GM19455 (cell line): ENCODE results near the gene ATRNL1.

Experiments used
- ATAC-seq: cut with Tn5 transposase; IDR thresholded peaks from one replicate; pipeline ENCODE4 v1.9.1; 2021; ENCODE audit not compliant: unreplicated experiment

ATRNL1 gene

DNA sequence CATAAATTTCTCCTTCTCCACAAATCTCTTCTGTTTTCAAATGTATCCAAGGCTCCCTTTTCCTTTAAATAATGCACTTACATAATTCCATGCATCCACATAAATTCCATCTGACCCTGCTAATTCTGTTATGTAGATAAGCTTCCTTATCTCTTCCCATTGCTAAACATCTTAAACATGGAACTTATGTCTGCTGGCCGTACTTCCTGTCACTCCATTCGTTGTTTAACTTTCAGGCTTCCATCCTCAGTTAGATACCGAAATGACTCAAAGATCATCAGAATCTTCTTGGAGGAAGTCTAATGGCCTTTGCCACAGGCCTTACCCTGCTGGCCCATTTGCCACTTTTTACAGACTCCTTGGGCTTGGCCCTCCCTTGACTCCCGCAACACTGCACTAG is 848.9 kb downstream of the ATRNL1 start:
- ATAC-seq = no peak

GRCh38 chr10:115944538-115944937 is 851.4 kb downstream of the ATRNL1 start:
- no peak for ATAC-seq

- no peak for ATAC-seq
Measured at GRCh38 chr10:115945701-115946445, 852.7 kb downstream of the ATRNL1 start.

DNA sequence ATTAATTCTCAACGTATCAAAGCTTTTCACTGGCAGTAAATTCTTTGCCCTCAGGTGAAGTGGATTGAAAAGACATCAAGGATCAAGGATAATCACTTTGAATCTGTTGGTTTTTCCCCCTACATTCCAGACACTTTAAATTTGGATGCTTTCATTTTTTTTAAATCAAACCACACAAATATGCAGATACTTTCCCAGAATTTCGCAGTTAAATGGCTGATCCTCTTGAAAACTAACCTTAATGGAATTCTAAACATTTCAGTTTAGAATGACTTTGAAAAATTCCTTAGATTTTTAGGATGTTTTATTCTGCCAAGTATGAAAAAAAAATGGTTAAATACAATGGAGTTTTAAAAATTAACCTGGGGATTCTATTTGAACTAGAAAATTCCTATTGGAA is 853.9 kb downstream of the ATRNL1 start:
- ATAC-seq = no peak

DNA sequence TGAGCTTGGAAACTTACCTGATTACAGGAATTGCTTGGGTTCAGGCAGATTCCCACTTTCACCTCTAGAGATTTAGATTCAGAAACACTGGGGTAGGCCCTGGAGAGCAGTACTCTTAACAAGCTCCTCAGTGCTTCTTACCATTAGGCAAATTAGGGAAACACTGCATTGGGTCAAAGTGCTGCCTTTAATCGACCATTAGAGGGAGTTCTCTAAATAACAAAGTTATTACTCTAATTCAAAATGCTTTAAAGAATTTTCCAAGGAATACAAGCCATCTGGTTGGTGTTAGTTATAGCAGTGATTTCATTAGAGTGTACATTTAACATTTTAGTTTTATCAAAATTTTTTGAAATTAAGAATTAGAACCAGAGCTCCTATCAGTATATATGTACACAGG is 855.3 kb downstream of the ATRNL1 start:
- no peak for ATAC-seq

DNA sequence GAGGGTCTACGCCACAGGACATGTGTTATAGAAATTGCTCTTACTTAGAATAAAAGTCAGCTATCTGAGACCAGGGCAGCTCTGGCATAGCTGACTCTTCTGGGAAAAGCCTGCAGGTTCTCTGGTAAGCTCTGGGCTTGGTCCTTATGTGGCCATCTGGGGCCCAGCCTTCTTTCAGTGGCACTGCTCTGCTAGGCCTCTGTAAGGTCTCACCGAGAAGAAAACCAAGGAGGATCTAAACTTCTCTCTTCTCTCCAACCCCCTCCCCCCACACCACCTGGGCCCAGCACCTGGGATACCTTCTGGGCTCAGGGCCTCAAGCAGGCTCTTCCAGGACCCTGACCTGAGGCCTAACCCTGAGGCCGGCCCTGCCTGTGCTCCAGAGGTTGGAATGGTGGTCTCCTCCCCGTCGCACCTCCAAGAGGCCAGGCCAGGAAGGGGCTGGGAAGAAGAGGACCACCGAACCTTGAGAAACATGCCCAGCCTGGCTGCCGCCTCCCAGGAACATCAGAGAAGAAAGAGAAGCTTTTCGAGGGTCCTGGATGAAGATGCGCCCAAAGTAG is 856.2 kb downstream of the ATRNL1 start:
- no peak for ATAC-seq

DNA sequence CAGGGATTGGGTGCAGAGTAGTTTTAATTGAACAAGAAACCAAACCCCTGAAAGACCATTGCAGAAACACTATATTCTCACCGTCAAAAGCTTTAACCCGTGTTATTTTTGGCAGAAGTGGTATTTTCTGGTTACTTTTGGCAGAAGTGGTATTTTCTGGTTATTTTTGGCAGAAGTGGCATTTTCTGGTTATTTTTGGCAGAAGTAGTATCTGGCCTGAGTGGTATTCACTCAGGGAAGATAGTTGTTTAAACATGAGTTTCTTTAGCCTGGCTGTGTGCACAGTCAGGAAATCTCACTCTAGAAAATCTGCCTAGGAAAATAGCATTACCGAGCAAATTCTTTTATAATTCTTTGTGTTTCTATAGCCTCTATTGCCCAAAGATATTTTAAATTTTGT is 857.2 kb downstream of the ATRNL1 start:
- no peak for ATAC-seq

GRCh38 chr10:115951242-115951641 is 858.1 kb downstream of the ATRNL1 start:
- ATAC-seq = no peak

- no peak for ATAC-seq
Measured at GRCh38 chr10:115953281-115953680, 860.1 kb downstream of the ATRNL1 start.

DNA sequence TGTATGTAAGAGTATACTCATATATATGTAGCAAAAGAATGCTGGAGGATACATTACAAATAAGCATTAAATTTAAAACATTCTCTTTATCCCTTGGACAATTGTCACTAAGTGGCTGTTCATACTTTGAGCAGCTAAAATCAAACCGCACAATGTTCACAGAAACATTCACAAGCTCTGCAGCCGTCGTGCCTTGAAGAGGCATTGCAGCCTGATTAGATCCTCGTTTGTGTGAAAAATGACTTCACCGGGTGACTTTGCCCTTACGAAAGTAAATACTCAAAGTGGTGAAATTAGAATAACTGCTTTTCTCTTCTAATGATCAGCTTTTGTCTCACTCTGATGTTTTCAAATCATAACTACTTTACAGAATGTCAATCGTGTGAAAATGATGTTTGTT is 860.8 kb downstream of the ATRNL1 start:
- no peak for ATAC-seq

DNA sequence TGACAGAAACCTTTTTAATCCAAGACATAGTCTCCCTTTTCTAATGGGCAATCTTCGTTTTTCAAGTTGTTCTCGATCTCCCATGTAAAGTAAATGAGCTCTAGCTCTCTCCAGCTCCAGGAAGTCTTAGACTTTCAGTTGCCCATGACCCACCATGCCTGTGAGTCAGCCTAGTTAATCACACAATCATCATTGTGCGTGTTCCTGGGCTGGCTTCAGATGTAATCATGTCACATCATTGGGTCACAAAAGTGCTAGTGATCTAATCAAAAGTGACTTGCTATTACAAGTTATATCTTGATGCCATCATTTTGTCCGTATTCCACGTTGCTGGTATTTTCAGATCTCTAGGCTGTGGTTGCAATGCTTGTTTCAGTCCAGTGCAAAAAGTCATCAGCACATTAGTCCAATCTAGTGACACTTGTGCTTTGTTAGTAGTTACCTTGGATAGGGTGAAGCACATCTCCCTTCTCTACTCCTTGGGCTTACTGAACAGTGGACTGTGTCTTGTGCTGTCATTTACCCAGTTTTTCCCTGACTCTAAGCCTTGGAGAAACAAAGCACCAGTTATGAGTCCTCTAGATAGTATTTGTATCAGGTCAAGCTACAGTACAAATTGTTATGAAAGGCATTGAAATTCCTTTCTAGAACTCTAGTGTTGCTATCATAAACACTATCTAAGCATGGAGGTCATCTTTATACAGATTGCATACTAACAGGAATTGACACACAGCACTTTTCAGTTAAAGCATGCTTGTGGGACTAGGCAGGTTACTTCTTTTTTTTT is 863.3 kb downstream of the ATRNL1 start:
- no peak for ATAC-seq

GRCh38 chr10:115957012-115957399 is 863.8 kb downstream of the ATRNL1 start:
- ATAC-seq = no peak

- no peak for ATAC-seq
Measured at GRCh38 chr10:115957786-115958442, 864.7 kb downstream of the ATRNL1 start.

DNA sequence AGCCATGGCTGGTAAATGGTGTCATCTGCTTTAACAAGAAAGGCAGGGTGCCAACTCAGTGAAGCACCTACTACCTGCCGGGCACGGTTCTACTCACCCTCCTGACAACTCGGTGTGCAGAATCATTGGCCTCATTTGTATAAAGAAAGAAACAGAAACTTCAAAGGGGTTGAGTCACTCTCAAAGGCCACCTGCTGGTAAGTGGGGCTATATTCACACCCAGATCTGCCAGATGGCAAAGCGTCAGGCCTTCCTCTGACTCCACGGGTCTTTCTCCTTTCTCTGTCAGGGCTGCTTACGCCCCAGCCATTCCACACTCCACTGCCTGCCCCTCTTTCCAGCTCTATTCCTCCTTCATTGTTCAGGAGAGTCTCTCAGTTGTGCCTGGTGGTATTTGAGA is 870.7 kb downstream of the ATRNL1 start:
- ATAC-seq = no peak

DNA sequence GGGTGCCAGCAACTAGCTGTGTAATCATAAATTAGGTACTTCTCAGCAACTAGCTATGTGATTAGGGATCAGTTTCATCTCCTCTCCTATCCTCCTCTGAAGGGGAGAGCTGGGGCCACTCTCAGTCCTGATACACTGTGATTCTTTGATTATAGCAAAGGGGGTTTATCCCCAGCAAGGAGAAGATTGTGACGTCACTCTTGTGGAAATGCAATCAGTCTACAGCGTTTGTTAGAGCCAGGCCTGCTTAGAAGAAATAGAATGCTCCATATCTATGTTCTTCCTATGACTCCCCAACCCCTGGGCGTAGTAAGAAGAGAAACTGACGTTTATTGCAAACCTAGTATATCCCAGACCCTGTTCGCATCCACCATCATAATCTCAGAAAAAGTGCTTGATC is 871.7 kb downstream of the ATRNL1 start:
- no peak for ATAC-seq

- no peak for ATAC-seq
Measured at GRCh38 chr10:115965376-115965775, 872.2 kb downstream of the ATRNL1 start.

DNA sequence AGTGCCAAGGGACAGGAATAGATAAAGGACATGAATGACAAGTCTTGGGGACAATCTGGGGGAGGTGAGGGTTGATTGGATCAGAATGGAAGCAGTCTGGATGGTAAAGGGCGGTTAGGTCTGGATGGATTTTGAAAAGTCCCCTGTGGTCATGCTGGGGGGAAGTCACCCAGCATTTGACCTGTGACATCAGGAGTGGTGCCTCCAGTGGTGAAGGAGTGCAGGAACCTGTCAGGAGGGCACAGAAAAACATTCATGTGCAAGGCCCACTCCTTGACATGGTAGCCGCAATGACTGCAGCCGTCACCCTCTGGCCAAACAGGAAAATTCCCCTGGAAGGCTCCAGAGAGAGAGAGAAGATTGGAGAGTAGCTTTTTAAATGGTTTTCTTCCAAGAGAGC is 875.1 kb downstream of the ATRNL1 start:
- ATAC-seq = no peak

DNA sequence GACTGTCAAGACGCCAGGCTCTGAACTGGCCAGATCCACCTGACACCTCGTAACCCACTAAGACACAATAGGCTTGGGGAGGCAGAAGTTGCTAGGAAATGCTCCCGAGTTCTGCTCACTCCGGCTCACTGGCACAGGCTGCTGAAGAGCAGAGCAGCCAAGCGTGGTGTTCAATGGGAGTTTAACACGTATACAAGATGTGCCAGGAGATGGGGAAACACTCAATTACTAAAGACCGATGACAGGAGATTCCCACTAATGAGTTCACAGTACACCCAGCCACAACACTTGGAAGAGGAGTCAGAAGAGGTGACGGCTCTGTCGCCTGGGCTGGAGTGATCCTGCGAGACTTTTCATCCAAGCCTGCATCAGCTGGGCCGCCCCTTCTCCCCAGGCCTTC is 876.4 kb downstream of the ATRNL1 start:
- ATAC-seq = no peak

DNA sequence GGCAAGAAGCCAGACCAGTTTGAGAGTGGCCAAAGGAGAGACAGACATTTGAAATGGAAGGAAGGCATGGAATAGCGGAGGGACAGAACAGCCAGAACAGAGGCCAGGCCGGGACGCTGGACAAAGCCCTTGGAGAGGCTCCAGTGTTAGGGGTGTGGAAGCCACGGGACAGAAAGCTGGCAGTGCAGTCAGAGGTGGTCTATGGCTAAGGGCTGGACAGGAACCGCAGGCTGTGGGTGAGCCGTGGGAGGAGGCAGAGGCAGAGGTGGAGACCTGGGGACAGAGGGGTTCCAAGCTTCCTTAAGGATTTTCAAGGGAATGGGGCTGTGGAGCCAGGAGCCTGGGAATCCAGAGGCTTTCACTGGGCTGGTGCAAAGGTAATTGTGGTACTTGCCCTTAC is 878.8 kb downstream of the ATRNL1 start:
- ATAC-seq = no peak

GRCh38 chr10:115972426-115972825 is 879.3 kb downstream of the ATRNL1 start:
- ATAC-seq = no peak

- no peak for ATAC-seq
Measured at GRCh38 chr10:115974351-115974750, 881.2 kb downstream of the ATRNL1 start.
